Thyroid gland (tissue), 4 donors: ENCODE measurements around the gene CLPSL2.

Experiments used
- POLR2A ChIP-seq, 2 donors: fragments of 450-650 bp; IDR thresholded peaks; one replicate each; pipeline ENCODE4 v1.6.1; 2017; ENCODE audit warnings: antibody characterized with exemption in 2 of 2, mild to moderate bottlenecking in 2 of 2, moderate library complexity in 1 of 2
- TF ChIP-seq, protein P1 (sequence below), 6 experiments: fragments of 200-600 bp in 3 of 6; fragments of 450-650 bp in 3 of 6; sonication (generic) in 3 of 6; IDR thresholded peaks; one replicate each; pipeline ENCODE4 v1.5.1; 2016 to 2019; ENCODE audit warnings: antibody characterized with exemption in 6 of 6, mild to moderate bottlenecking in 2 of 6, inconsistent platforms in 1 of 6, moderate library complexity in 1 of 6

GRCh38 chr6:35759426-35759825, 17.0 kb upstream of the CLPSL2 start:
- TF ChIP-seq POLR2A (IDR thresholded peaks at IDR 0.05) = no peak
- TF ChIP-seq, protein P1, sequence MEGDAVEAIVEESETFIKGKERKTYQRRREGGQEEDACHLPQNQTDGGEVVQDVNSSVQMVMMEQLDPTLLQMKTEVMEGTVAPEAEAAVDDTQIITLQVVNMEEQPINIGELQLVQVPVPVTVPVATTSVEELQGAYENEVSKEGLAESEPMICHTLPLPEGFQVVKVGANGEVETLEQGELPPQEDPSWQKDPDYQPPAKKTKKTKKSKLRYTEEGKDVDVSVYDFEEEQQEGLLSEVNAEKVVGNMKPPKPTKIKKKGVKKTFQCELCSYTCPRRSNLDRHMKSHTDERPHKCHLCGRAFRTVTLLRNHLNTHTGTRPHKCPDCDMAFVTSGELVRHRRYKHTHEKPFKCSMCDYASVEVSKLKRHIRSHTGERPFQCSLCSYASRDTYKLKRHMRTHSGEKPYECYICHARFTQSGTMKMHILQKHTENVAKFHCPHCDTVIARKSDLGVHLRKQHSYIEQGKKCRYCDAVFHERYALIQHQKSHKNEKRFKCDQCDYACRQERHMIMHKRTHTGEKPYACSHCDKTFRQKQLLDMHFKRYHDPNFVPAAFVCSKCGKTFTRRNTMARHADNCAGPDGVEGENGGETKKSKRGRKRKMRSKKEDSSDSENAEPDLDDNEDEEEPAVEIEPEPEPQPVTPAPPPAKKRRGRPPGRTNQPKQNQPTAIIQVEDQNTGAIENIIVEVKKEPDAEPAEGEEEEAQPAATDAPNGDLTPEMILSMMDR (IDR thresholded peaks at IDR 0.05) = no peak
